Fibroblast of gingiva (primary cell): Measurements from ENCODE around the gene FOXI1.

Experiments used
- DNase-seq: peaks from one replicate; pipeline ENCODE4 v3.0.0-alpha.2; 2011; ENCODE audit warnings: low read depth

Gene FOXI1

GRCh38 chr5:170105642-170106611 is at the start of gene FOXI1:
Gene FOXI1 (plus strand): TSS chr5:170105897. CDS start chr5:170105958, 61 bp downstream.
- no peak for DNase-seq

- no peak for DNase-seq
These were observed 49.0 kb upstream of the FOXI1 start for GRCh38 chr5:170056561-170057267.

GRCh38 chr5:170057311-170057710 is 48.4 kb upstream of the FOXI1 start:
- DNase-seq = no peak

- no peak for DNase-seq
These were observed 46.5 kb upstream of the FOXI1 start for GRCh38 chr5:170059221-170059620.

GRCh38 chr5:170067152-170067551 is 38.5 kb upstream of the FOXI1 start:
- no peak for DNase-seq

GRCh38 chr5:170067574-170068170 is 38.0 kb upstream of the FOXI1 start:
- DNase-seq = no peak

GRCh38 chr5:170069512-170069911 is 36.2 kb upstream of the FOXI1 start:
- no peak for DNase-seq

- DNase-seq = peak; percentile 38
These were observed 34.9 kb upstream of the FOXI1 start for GRCh38 chr5:170070556-170071412.

GRCh38 chr5:170071748-170072147 is 33.9 kb upstream of the FOXI1 start:
- DNase-seq = no peak

GRCh38 chr5:170075696-170076095 is 30.0 kb upstream of the FOXI1 start:
- no peak for DNase-seq

GRCh38 chr5:170076211-170076610 is 29.5 kb upstream of the FOXI1 start:
- no peak for DNase-seq

- no peak for DNase-seq
These were observed 29.0 kb upstream of the FOXI1 start for GRCh38 chr5:170076739-170077138.

- no peak for DNase-seq
These were observed 28.2 kb upstream of the FOXI1 start for GRCh38 chr5:170077526-170077925.

- DNase-seq = no peak
These were observed 27.2 kb upstream of the FOXI1 start for GRCh38 chr5:170078458-170078857.

- no peak for DNase-seq
These were observed 26.8 kb upstream of the FOXI1 start for GRCh38 chr5:170078931-170079330.

- no peak for DNase-seq
These were observed 25.5 kb upstream of the FOXI1 start for GRCh38 chr5:170080217-170080616.

- no peak for DNase-seq
These were observed 24.8 kb upstream of the FOXI1 start for GRCh38 chr5:170080786-170081445.

- DNase-seq = no peak
These were observed 24.1 kb upstream of the FOXI1 start for GRCh38 chr5:170081616-170082015.

- DNase-seq = no peak
These were observed 23.0 kb upstream of the FOXI1 start for GRCh38 chr5:170082701-170083100.

- DNase-seq = no peak
These were observed 18.4 kb upstream of the FOXI1 start for GRCh38 chr5:170087168-170087817.
